OCI-LY1 (cell line): ENCODE data around the gene ARMH3.

ENCODE experiments used
- H2AFZ ChIP-seq: fragments of 200-600 bp; sonication (generic), shearing (Covaris generic); 2 replicates; pipeline ENCODE4 v1.6.0; 2014; ENCODE audit warnings: antibody characterized with exemption, mild to moderate bottlenecking, low read length
- H3F3A ChIP-seq: fragments of 200-600 bp; sonication (generic), shearing (Covaris generic); 2 replicates; pipeline ENCODE4 v1.6.0; 2014; ENCODE audit warnings: mild to moderate bottlenecking, antibody characterized with exemption, low read length, moderate library complexity; ENCODE audit not compliant: insufficient read depth
- H3K27ac ChIP-seq: fragments of 200-600 bp; sonication (generic); 2 replicates; pipeline ENCODE4 v1.5.1; 2014; ENCODE audit warnings: low read length, mixed run types, mild to moderate bottlenecking, low read depth; ENCODE audit not compliant: poor library complexity, severe bottlenecking
- H3K27me3 ChIP-seq: fragments of 200-600 bp; sonication (generic); 2 replicates; pipeline ENCODE4 v1.6.0; 2014; ENCODE audit warnings: antibody characterized with exemption, mild to moderate bottlenecking, low read length, moderate library complexity; ENCODE audit not compliant: insufficient read depth
- H3K36me3 ChIP-seq: fragments of 200-600 bp; sonication (generic); 2 replicates; pipeline ENCODE4 v1.6.1; 2014; ENCODE audit warnings: mild to moderate bottlenecking, antibody characterized with exemption, low read length, moderate library complexity, mixed read lengths; ENCODE audit not compliant: insufficient read depth
- H3K4me1 ChIP-seq: fragments of 200-600 bp; sonication (generic); 2 replicates; pipeline ENCODE4 v1.5.1; 2014; ENCODE audit warnings: mild to moderate bottlenecking, low read length, moderate library complexity; ENCODE audit not compliant: insufficient read depth, severe bottlenecking
- H3K4me2 ChIP-seq: fragments of 200-600 bp; sonication (generic), shearing (Covaris generic); 2 replicates; pipeline ENCODE4 v1.6.1; 2014; ENCODE audit warnings: low read length
- H3K4me3 ChIP-seq: fragments of 200-600 bp; sonication (generic); 2 replicates; pipeline ENCODE4 v1.5.1; 2014; ENCODE audit warnings: low read length, low read depth, mild to moderate bottlenecking, mixed read lengths; ENCODE audit not compliant: poor library complexity, severe bottlenecking
- H3K79me2 ChIP-seq: fragments of 200-600 bp; shearing (Covaris generic); 2 replicates; pipeline ENCODE4 v1.6.1; 2016; ENCODE audit warnings: mixed run types, low read length, mixed read lengths; ENCODE audit not compliant: insufficient read depth
- H3K9ac ChIP-seq: fragments of 200-600 bp; sonication (generic), shearing (Covaris generic); 2 replicates; pipeline ENCODE4 v1.6.1; 2014; ENCODE audit warnings: mild to moderate bottlenecking, low read length, mixed read lengths
- H3K9me2 ChIP-seq: fragments of 200-600 bp; sonication (generic), shearing (Covaris generic); 2 replicates; pipeline ENCODE4 v1.6.1; 2014; ENCODE audit warnings: low read depth, mild to moderate bottlenecking, low read length, mixed read lengths
- H3K9me3 ChIP-seq: fragments of 200-600 bp; shearing (Covaris generic); 2 replicates; pipeline ENCODE4 v1.6.1; 2014; ENCODE audit warnings: low read length, mixed read lengths
- H4K20me1 ChIP-seq: fragments of 200-600 bp; sonication (generic), shearing (Covaris generic); 2 replicates; pipeline ENCODE4 v1.6.0; 2016; ENCODE audit warnings: mild to moderate bottlenecking, low read length; ENCODE audit not compliant: insufficient read depth
- EZH2 ChIP-seq: fragments of 200-600 bp; sonication (generic), shearing (Covaris generic); IDR thresholded peaks from 2 replicates; pipeline ENCODE4 v1.8.0; 2017; ENCODE audit warnings: borderline replicate concordance, mixed run types, mild to moderate bottlenecking, antibody characterized with exemption, low read length, moderate library complexity, mixed read lengths
- TF ChIP-seq, protein P1 (sequence below): fragments of 200-600 bp; sonication (generic), shearing (Covaris generic); IDR thresholded peaks from 2 replicates; pipeline ENCODE4 v1.5.1; 2017; ENCODE audit warnings: mild to moderate bottlenecking, antibody characterized with exemption, low read length, moderate library complexity, mixed read lengths

The ARMH3 gene

GRCh38 chr10:101828766-101829551 is 227.0 kb downstream of the ARMH3 start:
- Histone ChIP-seq H3K4me2 (peak overlapping the region; percentile 65; the same call in 1 of the 2 replicates), H2AFZ (no peak overlapping the region), H3K9ac (peak overlapping the region; percentile 41; the same call in 1 of the 2 replicates), H3F3A (0 out of 2 replicates have a peak, but pooled peaks cover 4% of the 10 kb centered on the region), H4K20me1 (no peaks in the 10 kb centered on the region), H3K4me1 (peaks cover 25% of the 10 kb centered on the region), H3K79me2 (no peaks in the 10 kb centered on the region), H3K27me3 (no peaks in the 10 kb centered on the region), H3K36me3 (no peaks in the 10 kb centered on the region), H3K27ac (peak overlapping the region; percentile 49), H3K9me3 (no peaks in the 10 kb centered on the region), H3K9me2 (no peaks in the 10 kb centered on the region), H3K4me3 (peak overlapping the region; percentile 48)
- TF ChIP-seq EZH2: no peak
- TF ChIP-seq, protein P1, sequence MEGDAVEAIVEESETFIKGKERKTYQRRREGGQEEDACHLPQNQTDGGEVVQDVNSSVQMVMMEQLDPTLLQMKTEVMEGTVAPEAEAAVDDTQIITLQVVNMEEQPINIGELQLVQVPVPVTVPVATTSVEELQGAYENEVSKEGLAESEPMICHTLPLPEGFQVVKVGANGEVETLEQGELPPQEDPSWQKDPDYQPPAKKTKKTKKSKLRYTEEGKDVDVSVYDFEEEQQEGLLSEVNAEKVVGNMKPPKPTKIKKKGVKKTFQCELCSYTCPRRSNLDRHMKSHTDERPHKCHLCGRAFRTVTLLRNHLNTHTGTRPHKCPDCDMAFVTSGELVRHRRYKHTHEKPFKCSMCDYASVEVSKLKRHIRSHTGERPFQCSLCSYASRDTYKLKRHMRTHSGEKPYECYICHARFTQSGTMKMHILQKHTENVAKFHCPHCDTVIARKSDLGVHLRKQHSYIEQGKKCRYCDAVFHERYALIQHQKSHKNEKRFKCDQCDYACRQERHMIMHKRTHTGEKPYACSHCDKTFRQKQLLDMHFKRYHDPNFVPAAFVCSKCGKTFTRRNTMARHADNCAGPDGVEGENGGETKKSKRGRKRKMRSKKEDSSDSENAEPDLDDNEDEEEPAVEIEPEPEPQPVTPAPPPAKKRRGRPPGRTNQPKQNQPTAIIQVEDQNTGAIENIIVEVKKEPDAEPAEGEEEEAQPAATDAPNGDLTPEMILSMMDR: no peak

- no peaks in the 10 kb centered on the region for H3K27me3 ChIP-seq
- TF ChIP-seq, protein P1: no peak
- no peak for TF ChIP-seq EZH2
- H3K79me2 ChIP-seq: no peaks in the 10 kb centered on the region
- H3K9me3 ChIP-seq: no peaks in the 10 kb centered on the region
- H3K36me3 ChIP-seq: no peaks in the 10 kb centered on the region
- no peaks in the 10 kb centered on the region for H3K9me2 ChIP-seq
- no peak overlapping the region for H3K27ac ChIP-seq
- peaks cover 25% of the 10 kb centered on the region for H3K4me1 ChIP-seq
- H3F3A ChIP-seq: 0 out of 2 replicates have a peak, but pooled peaks cover 4% of the 10 kb centered on the region
- H3K9ac ChIP-seq: no peak overlapping the region
- H3K4me3 ChIP-seq: no peak overlapping the region
- no peak overlapping the region for H3K4me2 ChIP-seq
- H2AFZ ChIP-seq: no peak overlapping the region
- H4K20me1 ChIP-seq: no peaks in the 10 kb centered on the region
Observed at GRCh38 chr10:101827919-101828600, 227.9 kb downstream of the ARMH3 start.

DNA sequence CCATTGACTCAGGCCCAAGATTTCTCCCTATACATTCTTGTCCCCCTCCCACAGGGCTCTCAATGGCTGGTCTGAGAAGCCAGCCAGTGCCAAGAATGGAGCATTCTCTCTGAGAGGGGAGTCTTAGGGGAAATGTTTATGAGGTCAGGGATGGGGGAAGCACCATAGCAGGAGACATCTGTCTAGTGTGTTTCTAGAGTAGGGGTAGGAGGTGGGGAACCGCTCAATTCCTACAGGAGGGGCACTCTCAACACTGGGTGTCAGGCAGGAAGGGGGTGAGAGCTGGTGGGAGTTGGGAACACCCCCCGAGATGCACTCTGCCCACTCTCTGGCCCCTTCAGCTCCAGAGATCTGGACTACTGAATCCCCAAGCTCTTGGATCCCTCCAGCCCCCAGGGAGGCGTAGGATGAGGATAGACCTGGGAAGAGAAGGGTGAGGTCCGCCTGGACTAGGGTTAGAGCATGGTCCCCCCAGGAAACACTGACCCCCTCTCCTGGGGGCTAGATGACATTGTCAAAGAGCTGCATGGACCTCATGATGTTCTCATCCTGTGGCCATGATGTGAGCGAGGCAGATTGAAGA is 229.0 kb downstream of the ARMH3 start:
- Histone ChIP-seq H3K27ac (no peak overlapping the region), H3K9me3 (no peaks in the 10 kb centered on the region), H3K9ac (no peak overlapping the region), H3F3A (0 out of 2 replicates have a peak, but pooled peaks cover 4% of the 10 kb centered on the region), H3K4me1 (peaks cover 25% of the 10 kb centered on the region), H3K79me2 (no peaks in the 10 kb centered on the region), H3K9me2 (no peaks in the 10 kb centered on the region), H3K4me3 (no peak overlapping the region), H4K20me1 (no peaks in the 10 kb centered on the region), H2AFZ (no peak overlapping the region), H3K27me3 (no peaks in the 10 kb centered on the region), H3K4me2 (no peak overlapping the region), H3K36me3 (no peaks in the 10 kb centered on the region)
- TF ChIP-seq, protein P1: no peak
- no peak for TF ChIP-seq EZH2
